HPDE6-E6E7 (cell line): ENCODE measurements around the gene ALKBH4.
"Not testable (repeated sequence)": the region's sequence is repeated elsewhere in the genome, so short reads cannot be mapped to it uniquely, and the experiment has no call there.

Experiments
- DNase-seq: peaks from one replicate; pipeline ENCODE4 v3.0.0; 2011; ENCODE audit warnings: missing footprints; ENCODE audit errors: extremely low spot score

ALKBH4 gene

GRCh38 chr7:102455596-102455995 is 9.1 kb downstream of the ALKBH4 start:
- DNase-seq = no peak

- DNase-seq = not testable (repeated sequence)
Observed at GRCh38 chr7:102454932-102455331, 9.7 kb downstream of the ALKBH4 start.

GRCh38 chr7:102454468-102454867 is 10.2 kb downstream of the ALKBH4 start:
- DNase-seq = no peak

GRCh38 chr7:102453319-102453718 is 11.3 kb downstream of the ALKBH4 start:
- no peak for DNase-seq

- no peak for DNase-seq
Observed at GRCh38 chr7:102452451-102452850, 12.2 kb downstream of the ALKBH4 start.

GRCh38 chr7:102451371-102452054 is 13.2 kb downstream of the ALKBH4 start:
- peak; percentile 87 for DNase-seq

GRCh38 chr7:102450242-102450641 is 14.4 kb downstream of the ALKBH4 start:
- no peak for DNase-seq

GRCh38 chr7:102449136-102449535 is 15.5 kb downstream of the ALKBH4 start:
- DNase-seq = no peak

GRCh38 chr7:102447311-102447710 is 17.4 kb downstream of the ALKBH4 start:
- DNase-seq = no peak

GRCh38 chr7:102446387-102447156 is 18.1 kb downstream of the ALKBH4 start:
- no peak for DNase-seq

- DNase-seq = no peak
Observed at GRCh38 chr7:102445674-102446071, 19.0 kb downstream of the ALKBH4 start.

GRCh38 chr7:102444961-102445673 is 19.5 kb downstream of the ALKBH4 start:
- no peak for DNase-seq

- peak; percentile 88 for DNase-seq
Observed at GRCh38 chr7:102439963-102440795, 24.5 kb downstream of the ALKBH4 start.

- DNase-seq = no peak
Observed at GRCh38 chr7:102436118-102436517, 28.5 kb downstream of the ALKBH4 start.

- no peak for DNase-seq
Observed at GRCh38 chr7:102434039-102434486, 30.6 kb downstream of the ALKBH4 start.

- peak; percentile 58 for DNase-seq
Observed at GRCh38 chr7:102433219-102434038, 31.2 kb downstream of the ALKBH4 start, which contains the start of gene ORAI2. ORAI2 (plus strand) TSS chr7:102433575; CDS start chr7:102438957, 5,382 bp downstream.

- no peak for DNase-seq
Observed at GRCh38 chr7:102432442-102433218, 32.0 kb downstream of the ALKBH4 start.

GRCh38 chr7:102431617-102432298 is 32.9 kb downstream of the ALKBH4 start:
- no peak for DNase-seq
